NCI-H82 treated with DMSO at 0.1 percent for 48 hours (cell line): ENCODE results near the gene L1TD1.
"Not testable (repeated sequence)": the region's sequence is repeated elsewhere in the genome, so short reads cannot be mapped to it uniquely, and the experiment has no call there.

ENCODE experiments used
- DNase-seq: peaks from one replicate; lab custom pipeline; 2025; ENCODE audit not compliant: unreplicated experiment; lab: John Stamatoyannopoulos, UW

The L1TD1 gene

GRCh38 chr1:62198069-62198780, 3.6 kb downstream of the L1TD1 start:
- DNase-seq = no peak

GRCh38 chr1:62198781-62199125, 4.1 kb downstream of the L1TD1 start:
- DNase-seq = no peak

- no peak for DNase-seq
These were observed 12.5 kb downstream of the L1TD1 start for GRCh38 chr1:62207187-62207586.

GRCh38 chr1:62208087-62208486, 13.4 kb downstream of the L1TD1 start:
- no peak for DNase-seq

- no peak for DNase-seq
These were observed 14.3 kb downstream of the L1TD1 start for GRCh38 chr1:62208970-62209369.

GRCh38 chr1:62209931-62210595, 15.4 kb downstream of the L1TD1 start:
- no peak for DNase-seq

- DNase-seq = no peak
These were observed 16.3 kb downstream of the L1TD1 start for GRCh38 chr1:62210960-62211359.

- DNase-seq = no peak
These were observed 17.8 kb downstream of the L1TD1 start for GRCh38 chr1:62212411-62212810.

- no peak for DNase-seq
These were observed 18.6 kb downstream of the L1TD1 start for GRCh38 chr1:62213075-62213914.

GRCh38 chr1:62218604-62219003, 24.0 kb downstream of the L1TD1 start:
- DNase-seq = no peak

GRCh38 chr1:62220456-62220855, 25.8 kb downstream of the L1TD1 start:
- not testable (repeated sequence) for DNase-seq

GRCh38 chr1:62221171-62221570, 26.5 kb downstream of the L1TD1 start:
- DNase-seq = no peak

GRCh38 chr1:62222321-62222720, 27.7 kb downstream of the L1TD1 start:
- no peak for DNase-seq

GRCh38 chr1:62224182-62224581, 29.5 kb downstream of the L1TD1 start:
- DNase-seq = no peak

GRCh38 chr1:62227496-62227895, 32.8 kb downstream of the L1TD1 start:
- DNase-seq = no peak

GRCh38 chr1:62228136-62228882, 33.7 kb downstream of the L1TD1 start:
- DNase-seq = no peak

- no peak for DNase-seq
These were observed 34.2 kb downstream of the L1TD1 start for GRCh38 chr1:62228883-62229187.

- no peak for DNase-seq
These were observed 34.8 kb downstream of the L1TD1 start for GRCh38 chr1:62229468-62229867.

- no peak for DNase-seq
These were observed 35.3 kb downstream of the L1TD1 start for GRCh38 chr1:62229932-62230331.

GRCh38 chr1:62230718-62231117, 36.1 kb downstream of the L1TD1 start:
- DNase-seq = no peak

GRCh38 chr1:62232871-62233278, 38.2 kb downstream of the L1TD1 start:
- no peak for DNase-seq
